ENCODE results near the gene HNRNPUL1.

DNA sequence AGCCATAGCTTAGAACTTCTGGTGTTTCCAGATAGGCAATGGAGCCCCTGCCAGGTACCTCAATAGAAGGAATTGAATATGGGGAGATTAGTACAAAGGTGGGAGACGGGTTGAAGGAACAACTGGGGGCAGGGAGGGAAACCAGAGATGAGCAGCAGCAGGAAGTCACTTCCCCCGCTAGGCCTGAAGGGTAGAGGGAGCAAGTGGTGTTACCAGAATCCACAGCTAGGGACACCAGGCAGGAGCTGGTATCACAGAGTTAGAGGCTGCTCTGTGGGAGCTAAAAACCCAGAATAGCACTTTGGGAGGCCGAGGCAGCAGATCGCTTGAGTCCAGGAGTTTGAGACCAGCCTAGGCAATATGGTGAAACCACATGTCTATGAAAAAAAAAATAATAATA, 15.3 kb upstream of the HNRNPUL1 start:
- TF ChIP-seq, protein P1, sequence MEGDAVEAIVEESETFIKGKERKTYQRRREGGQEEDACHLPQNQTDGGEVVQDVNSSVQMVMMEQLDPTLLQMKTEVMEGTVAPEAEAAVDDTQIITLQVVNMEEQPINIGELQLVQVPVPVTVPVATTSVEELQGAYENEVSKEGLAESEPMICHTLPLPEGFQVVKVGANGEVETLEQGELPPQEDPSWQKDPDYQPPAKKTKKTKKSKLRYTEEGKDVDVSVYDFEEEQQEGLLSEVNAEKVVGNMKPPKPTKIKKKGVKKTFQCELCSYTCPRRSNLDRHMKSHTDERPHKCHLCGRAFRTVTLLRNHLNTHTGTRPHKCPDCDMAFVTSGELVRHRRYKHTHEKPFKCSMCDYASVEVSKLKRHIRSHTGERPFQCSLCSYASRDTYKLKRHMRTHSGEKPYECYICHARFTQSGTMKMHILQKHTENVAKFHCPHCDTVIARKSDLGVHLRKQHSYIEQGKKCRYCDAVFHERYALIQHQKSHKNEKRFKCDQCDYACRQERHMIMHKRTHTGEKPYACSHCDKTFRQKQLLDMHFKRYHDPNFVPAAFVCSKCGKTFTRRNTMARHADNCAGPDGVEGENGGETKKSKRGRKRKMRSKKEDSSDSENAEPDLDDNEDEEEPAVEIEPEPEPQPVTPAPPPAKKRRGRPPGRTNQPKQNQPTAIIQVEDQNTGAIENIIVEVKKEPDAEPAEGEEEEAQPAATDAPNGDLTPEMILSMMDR (IDR thresholded peaks at IDR 0.05) = no peak
- no peak for TF ChIP-seq POLR2A (IDR thresholded peaks at IDR 0.05)
